ENCODE data around the gene VEPH1. TPM values are rescaled to one million over a fixed set of nuclear protein-coding genes. Genes with fewer than 3 reads are reported as not detected.

Gene VEPH1
- total RNA-seq, 1 donor from 2014 or later: 139 TPM

- H3K36me3 ChIP-seq: no peaks in the 10 kb centered on the region
- TF ChIP-seq, protein P1, sequence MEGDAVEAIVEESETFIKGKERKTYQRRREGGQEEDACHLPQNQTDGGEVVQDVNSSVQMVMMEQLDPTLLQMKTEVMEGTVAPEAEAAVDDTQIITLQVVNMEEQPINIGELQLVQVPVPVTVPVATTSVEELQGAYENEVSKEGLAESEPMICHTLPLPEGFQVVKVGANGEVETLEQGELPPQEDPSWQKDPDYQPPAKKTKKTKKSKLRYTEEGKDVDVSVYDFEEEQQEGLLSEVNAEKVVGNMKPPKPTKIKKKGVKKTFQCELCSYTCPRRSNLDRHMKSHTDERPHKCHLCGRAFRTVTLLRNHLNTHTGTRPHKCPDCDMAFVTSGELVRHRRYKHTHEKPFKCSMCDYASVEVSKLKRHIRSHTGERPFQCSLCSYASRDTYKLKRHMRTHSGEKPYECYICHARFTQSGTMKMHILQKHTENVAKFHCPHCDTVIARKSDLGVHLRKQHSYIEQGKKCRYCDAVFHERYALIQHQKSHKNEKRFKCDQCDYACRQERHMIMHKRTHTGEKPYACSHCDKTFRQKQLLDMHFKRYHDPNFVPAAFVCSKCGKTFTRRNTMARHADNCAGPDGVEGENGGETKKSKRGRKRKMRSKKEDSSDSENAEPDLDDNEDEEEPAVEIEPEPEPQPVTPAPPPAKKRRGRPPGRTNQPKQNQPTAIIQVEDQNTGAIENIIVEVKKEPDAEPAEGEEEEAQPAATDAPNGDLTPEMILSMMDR (IDR thresholded peaks at IDR 0.05): no peak
- no peaks in the 10 kb centered on the region for H3K27me3 ChIP-seq
- H3K4me1 ChIP-seq: no peaks in the 10 kb centered on the region
- intact Hi-C loops (cut with DNase I): no loop called here
- DNase-seq (no peak), ATAC-seq (peak; percentile 71)
- no peak overlapping the region for H3K27ac ChIP-seq
- H3K4me3 ChIP-seq: no peak overlapping the region
- no peaks in the 10 kb centered on the region for H3K9me3 ChIP-seq
Observed at GRCh38 chr3:157408499-157409149, 94.6 kb downstream of the VEPH1 start.

DNA sequence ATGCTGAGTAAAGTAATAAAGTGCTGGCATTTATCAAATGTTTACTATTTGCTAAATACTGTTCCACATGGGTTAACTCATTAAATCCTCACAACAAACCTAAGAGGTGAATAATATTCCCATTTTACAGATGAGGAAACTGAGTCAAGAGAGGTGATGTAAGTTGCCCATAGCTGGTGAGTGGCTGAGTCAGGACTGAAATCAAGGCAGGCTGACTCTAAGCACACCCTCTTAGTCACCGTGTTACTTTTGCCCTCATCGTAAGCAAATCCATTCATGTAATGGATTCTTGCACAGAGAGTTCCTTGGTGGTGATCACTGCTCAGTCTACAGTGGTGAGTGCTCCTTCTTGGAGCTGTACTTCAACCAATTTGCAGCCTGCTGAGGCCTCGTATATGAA is 95.4 kb downstream of the VEPH1 start:
- TF ChIP-seq, protein P1 (IDR thresholded peaks at IDR 0.05): no peak
- no peak overlapping the region for H3K4me3 ChIP-seq
- H3K27ac ChIP-seq: no peak overlapping the region
- intact Hi-C loops (cut with DNase I): no loop called here
- no peaks in the 10 kb centered on the region for H3K27me3 ChIP-seq
- no peaks in the 10 kb centered on the region for H3K36me3 ChIP-seq
- DNase-seq (no peak), ATAC-seq (no peak)
- no peaks in the 10 kb centered on the region for H3K9me3 ChIP-seq
- no peaks in the 10 kb centered on the region for H3K4me1 ChIP-seq

GRCh38 chr3:157406394-157406793 is 96.8 kb downstream of the VEPH1 start:
- Histone ChIP-seq H3K36me3 (no peaks in the 10 kb centered on the region), H3K4me3 (no peak overlapping the region), H3K27me3 (no peaks in the 10 kb centered on the region), H3K4me1 (no peaks in the 10 kb centered on the region), H3K27ac (no peak overlapping the region), H3K9me3 (no peaks in the 10 kb centered on the region)
- ATAC-seq (no peak), DNase-seq (no peak)
- TF ChIP-seq, protein P1 (IDR thresholded peaks at IDR 0.05): no peak
- intact Hi-C loops (cut with DNase I): no loop called here

GRCh38 chr3:157405457-157405856 is 97.8 kb downstream of the VEPH1 start:
- intact Hi-C loops (cut with DNase I): no loop called here
- H3K4me1 ChIP-seq: no peaks in the 10 kb centered on the region
- no peak overlapping the region for H3K27ac ChIP-seq
- TF ChIP-seq, protein P1 (IDR thresholded peaks at IDR 0.05): no peak
- H3K9me3 ChIP-seq: no peaks in the 10 kb centered on the region
- no peaks in the 10 kb centered on the region for H3K27me3 ChIP-seq
- no peaks in the 10 kb centered on the region for H3K36me3 ChIP-seq
- ATAC-seq: no peak
- no peak for DNase-seq
- H3K4me3 ChIP-seq: no peak overlapping the region

DNA sequence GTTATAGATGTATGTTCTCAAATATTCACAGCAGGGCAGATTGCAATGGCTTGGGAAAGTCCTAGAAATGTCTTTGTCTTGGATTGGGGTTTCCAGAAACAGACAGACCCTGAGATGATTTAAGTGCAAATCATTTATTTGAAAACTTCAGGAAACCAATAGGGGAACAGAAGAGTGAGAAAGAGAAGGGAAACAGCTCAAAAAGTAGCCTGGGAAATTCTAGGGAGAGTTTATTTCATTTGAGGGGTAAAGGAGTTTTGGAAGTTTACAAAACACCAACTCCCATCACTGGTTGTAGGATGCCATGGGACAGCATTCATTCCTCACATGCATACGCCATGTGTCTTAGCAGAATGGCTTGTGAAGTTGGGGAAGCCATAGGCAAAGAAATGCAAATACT is 98.8 kb downstream of the VEPH1 start:
- H3K36me3 ChIP-seq: no peaks in the 10 kb centered on the region
- no peak overlapping the region for H3K4me3 ChIP-seq
- H3K9me3 ChIP-seq: no peaks in the 10 kb centered on the region
- DNase-seq (no peak), ATAC-seq (no peak)
- H3K4me1 ChIP-seq: no peaks in the 10 kb centered on the region
- no peak overlapping the region for H3K27ac ChIP-seq
- intact Hi-C loops (cut with DNase I): no loop called here
- H3K27me3 ChIP-seq: no peaks in the 10 kb centered on the region
- TF ChIP-seq, protein P1 (IDR thresholded peaks at IDR 0.05): no peak

DNA sequence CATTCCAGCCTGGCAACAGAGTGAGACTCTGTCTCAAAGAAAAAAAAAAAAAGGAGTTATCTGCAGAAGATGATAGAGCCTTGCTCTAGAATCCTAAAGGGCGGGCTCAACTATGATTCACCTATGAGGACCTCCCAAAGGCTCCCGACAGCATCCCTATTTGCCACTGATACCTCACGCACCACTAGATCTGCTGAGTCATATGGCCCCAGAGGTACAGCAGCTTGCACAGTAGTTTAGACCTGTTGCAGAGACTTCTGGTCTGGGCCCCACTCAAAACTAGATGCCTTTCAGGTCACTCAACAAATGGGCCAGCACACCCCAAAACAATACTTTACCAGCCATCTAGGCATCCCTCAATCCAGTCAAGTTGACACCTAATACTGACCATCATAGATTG is 104.6 kb downstream of the VEPH1 start:
- Histone ChIP-seq H3K4me1 (no peaks in the 10 kb centered on the region), H3K9me3 (no peaks in the 10 kb centered on the region), H3K27me3 (no peaks in the 10 kb centered on the region), H3K36me3 (no peaks in the 10 kb centered on the region), H3K4me3 (no peak overlapping the region), H3K27ac (no peak overlapping the region)
- no peak for DNase-seq
- TF ChIP-seq, protein P1 (IDR thresholded peaks at IDR 0.05): no peak
- ATAC-seq: no peak
- intact Hi-C loops (cut with DNase I): no loop called here
